CD4-positive, alpha-beta T cell (primary cell): Measurements from ENCODE around the gene SLC39A9. TPM values are rescaled to one million over a fixed set of nuclear protein-coding genes. Genes with fewer than 3 reads are reported as not detected.
A peak's percentile ranks its signal among the peaks of the same experiment; 100 is the strongest.
"Not testable (repeated sequence)": the region's sequence is repeated elsewhere in the genome, so short reads cannot be mapped to it uniquely, and the experiment has no call there.

ENCODE experiments used
- ATAC-seq: fragments of 200-7000 bp; cut with Tn5 transposase; one replicate; pipeline ENCODE4 v1.10.0; 2022; ENCODE audit warnings: mild to moderate bottlenecking; ENCODE audit not compliant: poor library complexity
- CTCF ChIA-PET: fragments of 350-600 bp; sonication (Branson Sonifier 250); formaldehyde crosslinking; loops from one replicate; lab custom pipeline; 2021; ENCODE audit warnings: antibody characterized with exemption, inconsistent platforms; lab: Charles Lee
- POLR2A ChIA-PET: fragments of 350-600 bp; sonication (Branson Sonifier 250); formaldehyde crosslinking; loops from one replicate; lab custom pipeline; 2021; ENCODE audit warnings: antibody characterized with exemption, inconsistent platforms; lab: Charles Lee
- DNase-seq, 14 experiments: peaks; one replicate each; pipeline ENCODE4 v3.0.0-alpha.2; 2013 to 2020; ENCODE audit warnings: mixed read lengths in 2 of 14
- H3K27ac ChIP-seq, 2 donors: one replicate each; pipeline versions ENCODE4 v1.5.1 to v1.7.0; 2013; ENCODE audit warnings: low read length in 2 of 2, low read depth in 1 of 2, mild to moderate bottlenecking in 1 of 2
- H3K27me3 ChIP-seq, 2 experiments: 1 replicate in 1 of 2; 2 replicates in 1 of 2; pipeline versions ENCODE4 v1.6.1 to v1.7.0; 2013; ENCODE audit warnings: low read length in 2 of 2, control low read depth in 1 of 2, mild to moderate bottlenecking in 1 of 2, moderate library complexity in 1 of 2; ENCODE audit not compliant: insufficient read depth in 2 of 2, control insufficient read depth in 1 of 2
- H3K36me3 ChIP-seq: one replicate; pipeline ENCODE4 v1.6.1; 2013; ENCODE audit warnings: low read length, control low read depth; ENCODE audit not compliant: insufficient read depth
- H3K4me1 ChIP-seq: one replicate; pipeline ENCODE4 v1.6.1; 2013; ENCODE audit warnings: low read length, control low read depth; ENCODE audit not compliant: insufficient read depth
- H3K4me3 ChIP-seq: one replicate; pipeline ENCODE4 v1.5.1; 2013; ENCODE audit warnings: mild to moderate bottlenecking, low read length, moderate library complexity
- H3K9me3 ChIP-seq, 2 experiments: 1 replicate in 1 of 2; 2 replicates in 1 of 2; pipeline versions ENCODE4 v1.6.1 to v1.7.0; 2013; ENCODE audit warnings: low read length in 2 of 2, mild to moderate bottlenecking in 2 of 2, control low read depth in 1 of 2, moderate library complexity in 1 of 2; ENCODE audit not compliant: control insufficient read depth in 1 of 2, insufficient read depth in 1 of 2
- H3K27ac Mint-ChIP-seq: one replicate; pipeline ENCODE4 v1.8.0; 2020; ENCODE audit warnings: mixed read lengths
- H3K27me3 Mint-ChIP-seq: one replicate; pipeline ENCODE4 v1.8.0; 2021; ENCODE audit warnings: mixed read lengths
- H3K36me3 Mint-ChIP-seq: one replicate; pipeline ENCODE4 v1.8.0; 2021; ENCODE audit warnings: low read depth, mixed read lengths
- H3K4me1 Mint-ChIP-seq: one replicate; pipeline ENCODE4 v1.8.0; 2021; ENCODE audit warnings: low read depth, mixed read lengths
- H3K4me3 Mint-ChIP-seq: one replicate; pipeline ENCODE4 v1.8.0; 2020; ENCODE audit warnings: mild to moderate bottlenecking, mixed read lengths
- H3K9me3 Mint-ChIP-seq: one replicate; pipeline ENCODE4 v1.8.0; 2020; ENCODE audit warnings: mixed read lengths
- CTCF ChIP-seq: fragments of 200-600 bp; IDR thresholded peaks from one replicate; pipeline ENCODE4 v1.8.0; 2022; ENCODE audit warnings: antibody characterized with exemption, mild to moderate bottlenecking
- intact Hi-C, 2 experiments: fragments of 100-400 bp; cut with DNase I in 1 of 2; cut with micrococcal nuclease in 1 of 2; formaldehyde crosslinking; loops; one replicate each; pipeline versions ENCODE4 v1.15.1 to v1.9.0; 2023 to 2025; cut with DNase I, micrococcal nuclease
- total RNA-seq, 174 experiments: library from RNA in 2 of 174; stranded (reverse) in 2 of 174; gene quantifications; one replicate each; pipeline ENCODE4 v1.2.3 and lab custom pipeline; 2021 to 2026

The SLC39A9 gene
- total RNA-seq, 2 experiments from 2014 or later, result 19.5 to 20.5 TPM

DNA sequence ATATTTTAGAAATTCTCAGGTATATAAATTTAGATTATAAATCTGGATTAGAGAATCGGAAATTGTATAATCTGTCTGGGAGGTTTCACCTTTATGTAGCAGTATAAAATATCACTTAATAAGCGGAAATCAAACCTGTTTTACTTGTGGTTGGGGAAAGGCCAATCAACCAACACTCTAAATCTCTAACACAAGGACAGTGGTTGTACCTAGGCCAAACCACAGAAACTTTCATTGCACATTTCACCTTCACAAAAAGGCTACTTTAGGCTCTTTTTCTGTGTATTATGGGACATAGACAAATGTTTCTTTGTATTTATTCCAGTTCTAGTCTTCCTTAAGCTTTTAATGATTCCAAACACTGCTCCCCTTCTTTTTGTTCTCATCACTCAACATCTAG is 20.2 kb upstream of the SLC39A9 start:
- Histone ChIP-seq H3K27ac (no peak overlapping the region), H3K4me3 (no peak overlapping the region), H3K36me3 (peaks cover 65% of the 10 kb centered on the region), H3K9me3 (no peaks in the 10 kb centered on the region), H3K4me1 (no peaks in the 10 kb centered on the region), H3K27me3 (no peaks in the 10 kb centered on the region)
- peaks cover 5% of the 10 kb centered on the region for H3K4me1 Mint-ChIP-seq
- intact Hi-C loops, result no loop called here
- CTCF ChIA-PET, result no interaction called here
- no peak overlapping the region for H3K4me3 Mint-ChIP-seq
- ATAC-seq (no peak), DNase-seq (no peak)
- peaks cover 90% of the 10 kb centered on the region for H3K36me3 Mint-ChIP-seq
- POLR2A ChIA-PET, result interaction anchor here (0.6 kb wide), 1 partner anchor 20 kb away, joined by 3 read pairs; the partner anchor contains the start of genes ERH and SLC39A9
- H3K9me3 Mint-ChIP-seq, result peaks cover 7% of the 10 kb centered on the region
- H3K27me3 Mint-ChIP-seq, result no peaks in the 10 kb centered on the region
- no peak overlapping the region for H3K27ac Mint-ChIP-seq
- TF ChIP-seq CTCF, result no peak

GRCh38 chr14:69387311-69387710 is 11.2 kb upstream of the SLC39A9 start:
- no peak overlapping the region for H3K4me3 Mint-ChIP-seq
- no peak for DNase-seq
- H3K36me3 Mint-ChIP-seq, result peaks cover 97% of the 10 kb centered on the region

DNA sequence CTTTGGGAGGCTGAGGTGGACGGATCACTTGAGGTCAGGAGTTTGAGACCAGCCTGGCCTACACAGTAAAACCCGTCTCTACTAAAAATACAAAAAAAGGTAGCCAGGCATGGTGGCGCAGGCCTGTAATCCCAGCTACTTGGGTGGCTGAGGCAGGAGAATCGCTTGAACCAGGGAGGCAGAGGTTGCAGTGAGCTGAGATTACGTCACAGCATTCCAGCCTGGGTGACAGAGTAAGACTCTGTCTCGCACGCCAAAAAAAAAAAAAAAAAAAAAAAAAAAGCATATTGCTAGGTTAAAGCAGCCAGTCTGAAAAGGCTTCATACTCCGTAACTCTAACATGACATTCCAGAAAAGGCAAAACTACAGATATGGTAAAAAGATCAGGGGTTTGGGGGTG is 7.1 kb upstream of the SLC39A9 start:
- Mint-ChIP-seq H3K36me3 (peaks cover 99% of the 10 kb centered on the region), H3K4me1 (peaks cover 78% of the 10 kb centered on the region), H3K4me3 (peak overlapping the region; percentile 12)
- H3K27ac ChIP-seq, H3K9me3 ChIP-seq, H3K4me3 ChIP-seq, H3K27ac Mint-ChIP-seq, DNase-seq, H3K9me3 Mint-ChIP-seq, ATAC-seq, POLR2A ChIA-PET, H3K27me3 ChIP-seq, H3K27me3 Mint-ChIP-seq: not testable (repeated sequence)
- Histone ChIP-seq H3K36me3 (peaks cover 82% of the 10 kb centered on the region), H3K4me1 (peaks cover 35% of the 10 kb centered on the region)
- CTCF ChIA-PET, result interaction anchor here (0.7 kb wide), 1 partner anchor 30 kb away, joined by 4 read pairs; no protein-coding TSS in a partner anchor
- intact Hi-C loops, result loop anchor here in 1 of 2 experiments (10.0 kb wide), 4 partner anchors 213 to 1567 kb away; partner anchors contain the start of genes MED6 and SRSF5

More at GRCh38 chr14:69387311-69387710, 11.2 kb upstream of the SLC39A9 start:
- no peaks in the 10 kb centered on the region for H3K9me3 ChIP-seq
- H3K4me3 ChIP-seq, result no peak overlapping the region
- POLR2A ChIA-PET, result interaction anchor here (1.0 kb wide), 1 partner anchor 11 kb away, joined by 5 read pairs; the partner anchor contains the start of genes ERH and SLC39A9
- peaks cover 77% of the 10 kb centered on the region for H3K36me3 ChIP-seq
- no peak overlapping the region for H3K27ac ChIP-seq
- H3K4me1 ChIP-seq, result peaks cover 14% of the 10 kb centered on the region
- intact Hi-C loops, result no loop called here
- Mint-ChIP-seq H3K9me3 (no peaks in the 10 kb centered on the region), H3K4me1 (peaks cover 65% of the 10 kb centered on the region), H3K27ac (no peak overlapping the region), H3K27me3 (no peaks in the 10 kb centered on the region)
- no peaks in the 10 kb centered on the region for H3K27me3 ChIP-seq
- no peak for TF ChIP-seq CTCF
- CTCF ChIA-PET, result no interaction called here
- ATAC-seq, result no peak

DNA sequence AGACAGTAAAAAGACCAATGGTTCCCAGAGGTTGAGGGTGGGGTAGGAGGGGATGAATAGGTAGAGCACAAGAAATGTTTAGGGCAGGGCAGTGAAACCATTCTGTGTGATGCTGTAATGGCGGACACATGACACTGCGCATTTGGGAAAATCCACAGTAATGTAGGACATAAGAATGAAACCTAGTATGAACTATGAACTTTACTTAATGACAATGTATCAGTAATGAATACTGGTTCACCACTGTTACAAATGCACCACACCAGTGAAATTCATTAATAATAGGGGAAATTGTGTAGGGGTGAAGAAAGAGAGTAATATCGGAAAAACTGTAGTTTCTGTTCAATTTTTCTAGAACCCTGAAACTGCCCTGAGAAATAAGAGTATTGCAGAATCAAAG is 6.0 kb upstream of the SLC39A9 start:
- H3K27ac Mint-ChIP-seq, result no peak overlapping the region
- peaks cover 71% of the 10 kb centered on the region for H3K36me3 ChIP-seq
- ChIA-PET CTCF (no interaction called here), POLR2A (no interaction called here)
- H3K4me1 ChIP-seq, result peaks cover 38% of the 10 kb centered on the region
- H3K9me3 ChIP-seq, result no peaks in the 10 kb centered on the region
- no peaks in the 10 kb centered on the region for H3K9me3 Mint-ChIP-seq
- DNase-seq, result no peak
- no peaks in the 10 kb centered on the region for H3K27me3 Mint-ChIP-seq
- no peak overlapping the region for H3K27ac ChIP-seq
- peaks cover 99% of the 10 kb centered on the region for H3K36me3 Mint-ChIP-seq
- H3K27me3 ChIP-seq, result no peaks in the 10 kb centered on the region
- no peak for TF ChIP-seq CTCF
- intact Hi-C loops, result loop anchor here in 1 of 2 experiments (10.0 kb wide), 4 partner anchors 212 to 1568 kb away; partner anchors contain the start of genes MED6 and SRSF5
- peaks cover 85% of the 10 kb centered on the region for H3K4me1 Mint-ChIP-seq
- no peak overlapping the region for H3K4me3 ChIP-seq
- ATAC-seq, result no peak
- H3K4me3 Mint-ChIP-seq, result no peak overlapping the region
